GM18858 (cell line): Measurements from ENCODE around the gene TRIM5.
"Not testable (repeated sequence)": the region's sequence is repeated elsewhere in the genome, so short reads cannot be mapped to it uniquely, and the experiment has no call there.

ENCODE experiments used
- ATAC-seq: cut with Tn5 transposase; IDR thresholded peaks from one replicate; pipeline ENCODE4 v1.9.1; 2021; ENCODE audit not compliant: unreplicated experiment

Gene TRIM5

GRCh38 chr11:5690216-5690615 lies 5.3 kb upstream of the TRIM5 start:
- no peak for ATAC-seq

- ATAC-seq: peak; percentile 80
Observed at GRCh38 chr11:5689551-5689983, 4.7 kb upstream of the TRIM5 start, which contains the start of gene TRIM22. Gene TRIM22, plus strand, starts transcription at chr11:5689790. Its CDS starts 6,443 bp downstream, at chr11:5696233.

GRCh38 chr11:5688482-5688881 lies 3.6 kb upstream of the TRIM5 start:
- no peak for ATAC-seq

GRCh38 chr11:5686426-5686825 lies 1.6 kb upstream of the TRIM5 start:
- ATAC-seq: no peak

GRCh38 chr11:5684036-5684645 lies 733 bp downstream of the TRIM5 start:
- peak; percentile 1 for ATAC-seq

GRCh38 chr11:5683620-5684019 lies 1.3 kb downstream of the TRIM5 start:
- ATAC-seq: not testable (repeated sequence)

- ATAC-seq: not testable (repeated sequence)
Observed at GRCh38 chr11:5682890-5683441, 1.9 kb downstream of the TRIM5 start.

GRCh38 chr11:5679811-5680210 lies 5.1 kb downstream of the TRIM5 start:
- no peak for ATAC-seq

GRCh38 chr11:5674391-5674790 lies 10.5 kb downstream of the TRIM5 start:
- no peak for ATAC-seq

GRCh38 chr11:5671831-5672230 lies 13.0 kb downstream of the TRIM5 start:
- no peak for ATAC-seq

GRCh38 chr11:5666402-5666793 lies 18.5 kb downstream of the TRIM5 start:
- ATAC-seq: no peak

- ATAC-seq: no peak
Observed at GRCh38 chr11:5665746-5666401, 19.0 kb downstream of the TRIM5 start.

GRCh38 chr11:5665051-5665570 lies 19.8 kb downstream of the TRIM5 start:
- no peak for ATAC-seq

GRCh38 chr11:5663511-5663910 lies 21.4 kb downstream of the TRIM5 start:
- ATAC-seq: no peak

GRCh38 chr11:5658318-5658717 lies 26.6 kb downstream of the TRIM5 start:
- ATAC-seq: no peak

- ATAC-seq: not testable (repeated sequence)
Observed at GRCh38 chr11:5656956-5657355, 27.9 kb downstream of the TRIM5 start.

- no peak for ATAC-seq
Observed at GRCh38 chr11:5655474-5655873, 29.4 kb downstream of the TRIM5 start.

GRCh38 chr11:5646139-5646538 lies 38.7 kb downstream of the TRIM5 start:
- ATAC-seq: no peak

GRCh38 chr11:5643585-5643984 lies 41.3 kb downstream of the TRIM5 start:
- no peak for ATAC-seq

- ATAC-seq: no peak
Observed at GRCh38 chr11:5639953-5640352, 44.9 kb downstream of the TRIM5 start.

GRCh38 chr11:5631969-5632635 lies 52.8 kb downstream of the TRIM5 start:
- peak; percentile 93 for ATAC-seq

GRCh38 chr11:5631417-5631816 lies 53.5 kb downstream of the TRIM5 start:
- ATAC-seq: peak; percentile 5
